ENCODE results near the gene CBX7. TPM values are rescaled to one million over a fixed set of nuclear protein-coding genes. Genes with fewer than 3 reads are reported as not detected.

The CBX7 gene
- polyA plus RNA-seq, 1 experiment: 5.3 TPM

GRCh38 chr22:39108487-39108886 is 44.0 kb downstream of the CBX7 start:
- H3K4me3 ChIP-seq (ENCODE audit: low read depth, low read length): no peak overlapping the region
- peaks cover 4% of the 10 kb centered on the region for H3K27me3 ChIP-seq (ENCODE audit: control insufficient read depth, insufficient read depth, low read length)
- H3K36me3 ChIP-seq (ENCODE audit: control insufficient read depth, insufficient read depth, low read length): no peaks in the 10 kb centered on the region
- ChIA-PET POLR2A (no interaction called here), CTCF (interaction anchor here (0.5 to 2.2 kb wide), 3 partner anchors 14 to 239 kb away, joined by 3 to 7 read pairs (median 7); no protein-coding TSS in a partner anchor)
- TF ChIP-seq CTCF (IDR thresholded peaks at IDR 0.05; ENCODE audit: insufficient read depth, low read depth, low read length): no peak
- no peak for DNase-seq (ENCODE audit: low read depth)

- POLR2A ChIA-PET: no interaction called here
- peaks cover 6% of the 10 kb centered on the region for H3K27me3 ChIP-seq (ENCODE audit: control insufficient read depth, insufficient read depth, low read length)
- H3K4me3 ChIP-seq (ENCODE audit: low read depth, low read length): no peak overlapping the region
- TF ChIP-seq CTCF (IDR thresholded peaks at IDR 0.05; ENCODE audit: insufficient read depth, low read depth, low read length): no peak
- no peak for DNase-seq (ENCODE audit: low read depth)
- no peaks in the 10 kb centered on the region for H3K36me3 ChIP-seq (ENCODE audit: control insufficient read depth, insufficient read depth, low read length)
- CTCF ChIA-PET: interaction anchor here (1.1 kb wide), 1 partner anchor 17 kb away, joined by 3 read pairs; no protein-coding TSS in a partner anchor
Observed at GRCh38 chr22:39106326-39106725, 46.2 kb downstream of the CBX7 start.

- POLR2A ChIA-PET: no interaction called here
- no peak for TF ChIP-seq CTCF (IDR thresholded peaks at IDR 0.05; ENCODE audit: insufficient read depth, low read depth, low read length)
- no peaks in the 10 kb centered on the region for H3K36me3 ChIP-seq (ENCODE audit: control insufficient read depth, insufficient read depth, low read length)
- no peak for DNase-seq (ENCODE audit: low read depth)
- H3K4me3 ChIP-seq (ENCODE audit: low read depth, low read length): no peak overlapping the region
- H3K27me3 ChIP-seq (ENCODE audit: control insufficient read depth, insufficient read depth, low read length): peaks cover 3% of the 10 kb centered on the region
- CTCF ChIA-PET: no interaction called here
Observed at GRCh38 chr22:39103431-39103830, 49.0 kb downstream of the CBX7 start.

GRCh38 chr22:39101226-39101625 is 51.3 kb downstream of the CBX7 start:
- peaks cover 3% of the 10 kb centered on the region for H3K27me3 ChIP-seq (ENCODE audit: control insufficient read depth, insufficient read depth, low read length)
- no peak for DNase-seq (ENCODE audit: low read depth)
- TF ChIP-seq CTCF (IDR thresholded peaks at IDR 0.05; ENCODE audit: insufficient read depth, low read depth, low read length): no peak
- CTCF ChIA-PET: no interaction called here
- no peak overlapping the region for H3K4me3 ChIP-seq (ENCODE audit: low read depth, low read length)
- H3K36me3 ChIP-seq (ENCODE audit: control insufficient read depth, insufficient read depth, low read length): no peaks in the 10 kb centered on the region
- POLR2A ChIA-PET: no interaction called here

GRCh38 chr22:39098576-39098975 is 53.9 kb downstream of the CBX7 start:
- POLR2A ChIA-PET: no interaction called here
- H3K27me3 ChIP-seq (ENCODE audit: control insufficient read depth, insufficient read depth, low read length): peaks cover 3% of the 10 kb centered on the region; the same call in 1 of the 2 replicates
- DNase-seq (ENCODE audit: low read depth): no peak
- H3K36me3 ChIP-seq (ENCODE audit: control insufficient read depth, insufficient read depth, low read length): no peaks in the 10 kb centered on the region
- TF ChIP-seq CTCF (IDR thresholded peaks at IDR 0.05; ENCODE audit: insufficient read depth, low read depth, low read length): no peak
- H3K4me3 ChIP-seq (ENCODE audit: low read depth, low read length): no peak overlapping the region
- CTCF ChIA-PET: interaction anchor here (0.6 kb wide), 1 partner anchor 602 kb away, joined by 3 read pairs; no protein-coding TSS in a partner anchor
